Measurements from ENCODE around the gene UBFD1. TPM values are rescaled to one million over a fixed set of nuclear protein-coding genes. Genes with fewer than 3 reads are reported as not detected.
A peak's percentile ranks its signal among the peaks of the same experiment; 100 is the strongest.

UBFD1 gene
- total and polyA plus RNA-seq, 5 donors: 20.3 to 69.5 (median 54.7) TPM

- DNase-seq: no peak
- Histone ChIP-seq H3K4me1 (ENCODE audit: control insufficient read depth, insufficient read depth, low read length) (peaks cover 2% of the 10 kb centered on the region), H3K27ac (ENCODE audit: low read length) (no peak overlapping the region), H3K9me3 (ENCODE audit: control insufficient read depth, low read length) (no peaks in the 10 kb centered on the region), H3K27me3 (ENCODE audit: control insufficient read depth, insufficient read depth) (no peaks in the 10 kb centered on the region), H3K4me3 (ENCODE audit: low read length) (no peak overlapping the region)
- 83% methylated on average over 6 of the region's 6 CpGs for WGBS
- ATAC-seq: no peak
- intact Hi-C loops (cut with DNase I): no loop called here
These were observed 5.4 kb upstream of the UBFD1 start for GRCh38 chr16:23552161-23552560.

- Histone ChIP-seq H3K27me3 (ENCODE audit: control insufficient read depth, insufficient read depth) (no peaks in the 10 kb centered on the region), H3K4me1 (ENCODE audit: control insufficient read depth, insufficient read depth, low read length) (peaks cover 5% of the 10 kb centered on the region), H3K9me3 (ENCODE audit: control insufficient read depth, low read length) (no peaks in the 10 kb centered on the region), H3K4me3 (ENCODE audit: low read length) (no peak overlapping the region), H3K27ac (ENCODE audit: low read length) (no peak overlapping the region)
- ATAC-seq (no peak), DNase-seq (no peak)
- intact Hi-C loops (cut with DNase I): no loop called here
- WGBS: 85% methylated on average over 3 of the region's 3 CpGs
These were observed 3.0 kb upstream of the UBFD1 start for GRCh38 chr16:23554536-23554935.

- intact Hi-C loops (cut with DNase I): loop anchor here in 3 of 4 donors (2.0 to 5.0 kb wide), 2 partner anchors 39 kb away; partner anchors contain the start of gene NDUFAB1 (in 3 of the 3)
- Histone ChIP-seq H3K27ac (ENCODE audit: low read length) (peak overlapping the region; percentile 61), H3K4me3 (ENCODE audit: low read length) (peak overlapping the region; percentile 76), H3K4me1 (ENCODE audit: control insufficient read depth, insufficient read depth, low read length) (peaks cover 6% of the 10 kb centered on the region), H3K27me3 (ENCODE audit: control insufficient read depth, insufficient read depth) (no peaks in the 10 kb centered on the region), H3K9me3 (ENCODE audit: control insufficient read depth, low read length) (no peaks in the 10 kb centered on the region)
- no peak for DNase-seq
- WGBS: 1% methylated on average over 60 of the region's 60 CpGs
- no peak for ATAC-seq
These were observed 514 bp downstream of the UBFD1 start for GRCh38 chr16:23557779-23558702.

GRCh38 chr16:23561586-23561985, 4.1 kb downstream of the UBFD1 start:
- intact Hi-C loops (cut with DNase I): no loop called here
- Histone ChIP-seq H3K9me3 (ENCODE audit: control insufficient read depth, low read length) (no peaks in the 10 kb centered on the region), H3K4me3 (ENCODE audit: low read length) (no peak overlapping the region), H3K27me3 (ENCODE audit: control insufficient read depth, insufficient read depth) (no peaks in the 10 kb centered on the region), H3K27ac (ENCODE audit: low read length) (no peak overlapping the region), H3K4me1 (ENCODE audit: control insufficient read depth, insufficient read depth, low read length) (peaks cover 9% of the 10 kb centered on the region)
- WGBS: 78% methylated on average over 5 of the region's 5 CpGs
- ATAC-seq (no peak), DNase-seq (no peak)

- intact Hi-C loops (cut with DNase I): no loop called here
- ATAC-seq (no peak), DNase-seq (no peak)
- 94% methylated on average over 13 of the region's 13 CpGs for WGBS
- peaks cover 9% of the 10 kb centered on the region for H3K4me1 ChIP-seq (ENCODE audit: control insufficient read depth, insufficient read depth, low read length)
- no peaks in the 10 kb centered on the region for H3K9me3 ChIP-seq (ENCODE audit: control insufficient read depth, low read length)
- H3K4me3 ChIP-seq (ENCODE audit: low read length): no peak overlapping the region
- H3K27ac ChIP-seq (ENCODE audit: low read length): no peak overlapping the region
- no peaks in the 10 kb centered on the region for H3K27me3 ChIP-seq (ENCODE audit: control insufficient read depth, insufficient read depth)
These were observed 5.0 kb downstream of the UBFD1 start for GRCh38 chr16:23562505-23562904.

- no peaks in the 10 kb centered on the region for H3K27me3 ChIP-seq (ENCODE audit: control insufficient read depth, insufficient read depth)
- DNase-seq: no peak
- peaks cover 9% of the 10 kb centered on the region for H3K4me1 ChIP-seq (ENCODE audit: control insufficient read depth, insufficient read depth, low read length)
- H3K27ac ChIP-seq (ENCODE audit: low read length): no peak overlapping the region
- no peaks in the 10 kb centered on the region for H3K9me3 ChIP-seq (ENCODE audit: control insufficient read depth, low read length)
- intact Hi-C loops (cut with DNase I): no loop called here
- ATAC-seq: no peak
- 91% methylated on average over 6 of the region's 6 CpGs for WGBS
- H3K4me3 ChIP-seq (ENCODE audit: low read length): no peak overlapping the region
These were observed 5.7 kb downstream of the UBFD1 start for GRCh38 chr16:23563186-23563585.

- DNase-seq: peak; percentile 67 to 85 (median 81)
- peaks cover 5% of the 10 kb centered on the region for H3K4me1 ChIP-seq (ENCODE audit: control insufficient read depth, insufficient read depth, low read length)
- no peaks in the 10 kb centered on the region for H3K9me3 ChIP-seq (ENCODE audit: control insufficient read depth, low read length)
- 63% methylated on average over 9 of the region's 9 CpGs for WGBS
- no peak overlapping the region for H3K4me3 ChIP-seq (ENCODE audit: low read length)
- peak overlapping the region; percentile 91 for H3K27ac ChIP-seq (ENCODE audit: low read length)
- ATAC-seq: peak; percentile 71 to 75
- intact Hi-C loops (cut with DNase I): no loop called here
- H3K27me3 ChIP-seq (ENCODE audit: control insufficient read depth, insufficient read depth): no peaks in the 10 kb centered on the region
These were observed 7.2 kb downstream of the UBFD1 start for GRCh38 chr16:23564575-23565363.

GRCh38 chr16:23566724-23567123, 9.2 kb downstream of the UBFD1 start:
- Histone ChIP-seq H3K4me3 (ENCODE audit: low read length) (no peak overlapping the region), H3K27me3 (ENCODE audit: control insufficient read depth, insufficient read depth) (no peaks in the 10 kb centered on the region), H3K4me1 (ENCODE audit: control insufficient read depth, insufficient read depth, low read length) (peaks cover 5% of the 10 kb centered on the region), H3K9me3 (ENCODE audit: control insufficient read depth, low read length) (no peaks in the 10 kb centered on the region), H3K27ac (ENCODE audit: low read length) (no peak overlapping the region)
- DNase-seq: no peak
- 94% methylated on average over 8 of the region's 8 CpGs for WGBS
- intact Hi-C loops (cut with DNase I): no loop called here
- ATAC-seq: no peak

- Histone ChIP-seq H3K9me3 (ENCODE audit: control insufficient read depth, low read length) (no peaks in the 10 kb centered on the region), H3K27ac (ENCODE audit: low read length) (no peak overlapping the region), H3K4me3 (ENCODE audit: low read length) (no peak overlapping the region), H3K27me3 (ENCODE audit: control insufficient read depth, insufficient read depth) (no peaks in the 10 kb centered on the region), H3K4me1 (ENCODE audit: control insufficient read depth, insufficient read depth, low read length) (peaks cover 5% of the 10 kb centered on the region)
- 85% methylated on average over 3 of the region's 3 CpGs for WGBS
- no peak for ATAC-seq
- no peak for DNase-seq
- intact Hi-C loops (cut with DNase I): no loop called here
These were observed 10.1 kb downstream of the UBFD1 start for GRCh38 chr16:23567602-23568001.

GRCh38 chr16:23570992-23571632, 13.6 kb downstream of the UBFD1 start:
- DNase-seq (peak in 1 of 3 donors; percentile 56), ATAC-seq (no peak)
- Histone ChIP-seq H3K9me3 (ENCODE audit: control insufficient read depth, low read length) (no peaks in the 10 kb centered on the region), H3K27ac (ENCODE audit: low read length) (no peak overlapping the region), H3K4me1 (ENCODE audit: control insufficient read depth, insufficient read depth, low read length) (no peaks in the 10 kb centered on the region), H3K4me3 (ENCODE audit: low read length) (no peak overlapping the region), H3K27me3 (ENCODE audit: control insufficient read depth, insufficient read depth) (no peaks in the 10 kb centered on the region)
- intact Hi-C loops (cut with DNase I): no loop called here
- 73% methylated on average over 8 of the region's 8 CpGs for WGBS

- H3K27me3 ChIP-seq (ENCODE audit: control insufficient read depth, insufficient read depth): no peaks in the 10 kb centered on the region
- no peaks in the 10 kb centered on the region for H3K9me3 ChIP-seq (ENCODE audit: control insufficient read depth, low read length)
- DNase-seq: no peak
- WGBS: 94% methylated on average over 5 of the region's 5 CpGs
- no peak for ATAC-seq
- H3K4me1 ChIP-seq (ENCODE audit: control insufficient read depth, insufficient read depth, low read length): no peaks in the 10 kb centered on the region
- intact Hi-C loops (cut with DNase I): no loop called here
- no peak overlapping the region for H3K4me3 ChIP-seq (ENCODE audit: low read length)
- H3K27ac ChIP-seq (ENCODE audit: low read length): no peak overlapping the region
These were observed 14.4 kb downstream of the UBFD1 start for GRCh38 chr16:23571895-23572294.

Data from right cardiac atrium (tissue), 5 donors.